GM19438 (cell line): ENCODE data around the gene PRM2.

Source experiments
- ATAC-seq: cut with Tn5 transposase; IDR thresholded peaks from one replicate; pipeline ENCODE4 v1.9.1; 2021; ENCODE audit warnings: low read depth; ENCODE audit not compliant: unreplicated experiment

Gene PRM2

GRCh38 chr16:11276143-11276895 lies at the start of gene PRM2:
Gene PRM2 (minus strand): TSS chr16:11276480. CDS start chr16:11276370, 110 bp downstream.
- ATAC-seq, result no peak

GRCh38 chr16:11325404-11326083 lies 49.3 kb upstream of the PRM2 start:
- no peak for ATAC-seq

- ATAC-seq, result no peak
These were observed 47.5 kb upstream of the PRM2 start for GRCh38 chr16:11323551-11324336.

GRCh38 chr16:11322823-11323222 lies 46.5 kb upstream of the PRM2 start:
- no peak for ATAC-seq

GRCh38 chr16:11321662-11322061 lies 45.4 kb upstream of the PRM2 start:
- ATAC-seq, result no peak

GRCh38 chr16:11320170-11320569 lies 43.9 kb upstream of the PRM2 start:
- no peak for ATAC-seq

- ATAC-seq, result no peak
These were observed 43.4 kb upstream of the PRM2 start for GRCh38 chr16:11319529-11320146.

GRCh38 chr16:11318817-11319216 lies 42.5 kb upstream of the PRM2 start:
- ATAC-seq, result no peak

GRCh38 chr16:11316331-11317015 lies 40.2 kb upstream of the PRM2 start:
- ATAC-seq, result no peak

GRCh38 chr16:11315510-11315909 lies 39.2 kb upstream of the PRM2 start:
- ATAC-seq, result no peak

GRCh38 chr16:11314309-11314894 lies 38.1 kb upstream of the PRM2 start:
- ATAC-seq, result no peak

- ATAC-seq, result no peak
These were observed 37.4 kb upstream of the PRM2 start for GRCh38 chr16:11313493-11314308.

- no peak for ATAC-seq
These were observed 36.6 kb upstream of the PRM2 start for GRCh38 chr16:11312718-11313492.

GRCh38 chr16:11310997-11311561 lies 34.8 kb upstream of the PRM2 start:
- peak; percentile 33 for ATAC-seq

GRCh38 chr16:11310634-11310977 lies 34.3 kb upstream of the PRM2 start:
- ATAC-seq, result no peak

- ATAC-seq, result no peak
These were observed 33.8 kb upstream of the PRM2 start for GRCh38 chr16:11309895-11310633.

- ATAC-seq, result no peak
These were observed 32.4 kb upstream of the PRM2 start for GRCh38 chr16:11308493-11309283.
